Left lung (tissue), 10 donors: Measurements from ENCODE around the gene NKRF. TPM values are rescaled to one million over a fixed set of nuclear protein-coding genes. Genes with fewer than 3 reads are reported as not detected.
"Not testable (repeated sequence)": the region's sequence is repeated elsewhere in the genome, so short reads cannot be mapped to it uniquely, and the experiment has no call there.

Experiments used
- ATAC-seq: fragments of 200-7000 bp; cut with Tn5 transposase; one replicate; pipeline ENCODE4 v1.9.1; 2020; ENCODE audit warnings: moderate library complexity
- DNase-seq, 4 donors: peaks; one replicate each; pipeline ENCODE4 v3.0.0-alpha.2; 2013 to 2020
- H3K27ac ChIP-seq, 2 donors: fragments of 200-600 bp; sonication (generic) in 1 of 2; one replicate each; pipeline versions ENCODE4 v1.5.0 to v1.8.0; 2020 to 2021
- H3K27me3 ChIP-seq, 2 donors: fragments of 200-600 bp; sonication (generic) in 1 of 2; one replicate each; pipeline versions ENCODE4 v1.5.0 to v1.8.0; 2020 to 2021
- H3K36me3 ChIP-seq, 2 donors: fragments of 200-600 bp; sonication (generic) in 1 of 2; one replicate each; pipeline versions ENCODE4 v1.5.0 to v1.8.0; 2020 to 2021
- H3K4me1 ChIP-seq, 2 donors: fragments of 200-600 bp; one replicate each; pipeline ENCODE4 v1.8.0; 2021
- H3K4me3 ChIP-seq, 2 donors: fragments of 200-600 bp; sonication (generic) in 1 of 2; one replicate each; pipeline versions ENCODE4 v1.5.0 to v1.8.0; 2020 to 2021; ENCODE audit warnings: mild to moderate bottlenecking in 1 of 2
- H3K9me3 ChIP-seq, 2 donors: fragments of 200-600 bp; sonication (generic) in 1 of 2; one replicate each; pipeline versions ENCODE4 v1.5.0 to v1.8.0; 2020 to 2021
- intact Hi-C, 2 donors: fragments of 100-400 bp; cut with DNase I; formaldehyde crosslinking; loops; one replicate each; pipeline versions ENCODE4 v1.11.2 to v1.14.2; 2022
- polyA plus RNA-seq, 6 donors: library from polyadenylated mRNA; unstranded; fragments of 120-200 nt; gene quantifications; one replicate each; pipeline ENCODE4 v1.2.1, GENCODE V29; 2013; ENCODE audit not compliant: insufficient read length in 6 of 6
- total RNA-seq, 2 donors: library from RNA; stranded (reverse); fragmentation: NEBNext Ultra II Directional; extraction: Animal tissue kit (Norgen Biotek cat#: 25700); gene quantifications; one replicate each; pipeline ENCODE4 v1.2.1, GENCODE V29; 2021
- TF ChIP-seq, protein P1 (sequence below), 2 donors: fragments of 200-600 bp; sonication (generic) in 1 of 2; IDR thresholded peaks; one replicate each; pipeline versions ENCODE4 v1.5.0 to v1.8.0; 2021; ENCODE audit warnings: antibody characterized with exemption in 2 of 2
- donor health status: DM: no; HTN: yes; CAD: no.
- donor health status: DM: no; HTN: no; CAD: no.

Gene NKRF
- total and polyA plus RNA-seq, 8 donors, result 7.0 to 15.1 (median 12.4) TPM

DNA sequence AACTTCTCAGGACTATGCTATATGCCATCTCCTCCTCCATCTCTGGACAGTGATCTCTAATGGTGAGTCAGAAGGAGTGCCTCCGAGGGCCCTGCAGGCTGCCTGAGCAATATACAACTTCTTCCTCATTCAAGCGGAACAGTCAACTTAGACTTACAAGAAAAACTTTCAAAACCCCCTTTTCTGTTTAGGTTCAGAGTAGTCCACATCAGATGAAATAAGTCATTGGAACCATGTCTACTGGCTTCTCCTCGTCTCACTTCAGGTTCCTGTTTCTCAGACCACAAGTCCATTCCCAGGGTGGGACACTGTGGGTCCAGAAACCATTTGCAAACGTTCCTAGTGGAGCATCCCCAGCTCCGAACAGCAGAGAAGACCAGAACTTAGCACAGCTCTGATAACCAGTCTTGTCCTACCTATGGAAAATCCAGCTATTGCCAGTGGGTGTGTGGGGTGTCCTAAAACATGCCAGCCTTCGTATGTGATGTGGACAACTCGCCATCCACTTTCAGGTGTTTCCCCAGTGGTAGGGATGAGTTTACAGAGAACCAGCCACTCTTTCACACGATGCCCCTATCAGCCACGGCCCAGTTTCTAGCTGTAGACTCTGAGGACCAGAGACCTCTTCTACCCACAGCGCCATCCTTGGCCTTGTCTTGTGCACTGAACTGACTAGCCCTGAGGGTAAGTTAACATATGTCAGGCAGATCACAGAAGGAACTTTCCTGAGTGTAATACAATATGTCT, 32.7 kb upstream of the NKRF start:
- no peak for DNase-seq
- H3K27me3 ChIP-seq, result no peaks in the 10 kb centered on the region
- intact Hi-C loops, result no loop called here
- H3K36me3 ChIP-seq, result peaks cover 0 to 4% of the 10 kb centered on the region in 2 donors
- H3K4me3 ChIP-seq, result no peak overlapping the region
- H3K9me3 ChIP-seq, result no peaks in the 10 kb centered on the region
- ATAC-seq, result no peak
- no peaks in the 10 kb centered on the region for H3K4me1 ChIP-seq
- TF ChIP-seq, protein P1, sequence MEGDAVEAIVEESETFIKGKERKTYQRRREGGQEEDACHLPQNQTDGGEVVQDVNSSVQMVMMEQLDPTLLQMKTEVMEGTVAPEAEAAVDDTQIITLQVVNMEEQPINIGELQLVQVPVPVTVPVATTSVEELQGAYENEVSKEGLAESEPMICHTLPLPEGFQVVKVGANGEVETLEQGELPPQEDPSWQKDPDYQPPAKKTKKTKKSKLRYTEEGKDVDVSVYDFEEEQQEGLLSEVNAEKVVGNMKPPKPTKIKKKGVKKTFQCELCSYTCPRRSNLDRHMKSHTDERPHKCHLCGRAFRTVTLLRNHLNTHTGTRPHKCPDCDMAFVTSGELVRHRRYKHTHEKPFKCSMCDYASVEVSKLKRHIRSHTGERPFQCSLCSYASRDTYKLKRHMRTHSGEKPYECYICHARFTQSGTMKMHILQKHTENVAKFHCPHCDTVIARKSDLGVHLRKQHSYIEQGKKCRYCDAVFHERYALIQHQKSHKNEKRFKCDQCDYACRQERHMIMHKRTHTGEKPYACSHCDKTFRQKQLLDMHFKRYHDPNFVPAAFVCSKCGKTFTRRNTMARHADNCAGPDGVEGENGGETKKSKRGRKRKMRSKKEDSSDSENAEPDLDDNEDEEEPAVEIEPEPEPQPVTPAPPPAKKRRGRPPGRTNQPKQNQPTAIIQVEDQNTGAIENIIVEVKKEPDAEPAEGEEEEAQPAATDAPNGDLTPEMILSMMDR (IDR thresholded peaks at IDR 0.05), result no peak
- no peak overlapping the region for H3K27ac ChIP-seq

DNA sequence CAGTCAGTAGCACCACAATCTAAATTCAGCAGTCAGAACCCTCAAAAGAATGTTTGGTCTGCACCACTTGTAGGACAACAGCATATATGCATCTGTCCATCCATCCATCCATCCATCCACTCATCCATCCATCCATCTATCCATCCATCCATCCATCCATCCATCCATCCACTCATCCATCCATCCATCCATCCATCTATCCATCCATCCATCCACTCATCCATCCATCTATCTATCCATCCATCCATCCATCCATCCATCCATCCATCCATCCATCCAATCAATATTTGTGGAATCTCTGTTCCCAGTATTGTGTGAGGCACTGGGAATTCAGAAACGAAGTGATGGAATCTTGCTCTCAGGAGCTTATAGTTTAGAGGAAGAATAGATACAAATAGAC, 31.2 kb upstream of the NKRF start:
- intact Hi-C loops, H3K36me3 ChIP-seq, ATAC-seq, H3K4me3 ChIP-seq, H3K9me3 ChIP-seq, H3K27me3 ChIP-seq, H3K4me1 ChIP-seq, DNase-seq, H3K27ac ChIP-seq: not testable (repeated sequence)

DNA sequence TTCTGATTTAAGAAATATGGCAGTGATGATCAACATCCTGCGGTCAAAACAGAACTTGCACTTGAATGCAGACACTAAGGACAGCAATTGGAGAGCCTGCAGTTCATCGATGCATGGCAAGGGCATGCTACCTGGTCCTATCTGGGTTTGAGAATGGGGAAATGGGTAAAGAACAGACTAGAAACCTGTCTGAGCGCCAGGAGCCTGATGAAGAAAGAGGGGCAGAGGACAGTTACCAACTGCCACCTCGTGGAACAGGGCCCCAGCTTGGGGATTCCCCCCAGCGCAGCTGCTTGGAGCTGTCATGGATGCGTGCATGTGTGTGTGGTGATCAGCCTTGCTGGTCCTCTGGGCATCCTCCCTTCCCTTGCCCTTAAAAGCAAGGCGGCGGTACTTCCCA, 30.2 kb upstream of the NKRF start:
- intact Hi-C loops, result no loop called here
- Histone ChIP-seq H3K27me3 (no peaks in the 10 kb centered on the region), H3K9me3 (no peaks in the 10 kb centered on the region), H3K27ac (no peak overlapping the region), H3K36me3 (peaks cover 0 to 4% of the 10 kb centered on the region in 2 donors), H3K4me1 (no peaks in the 10 kb centered on the region), H3K4me3 (no peak overlapping the region)
- TF ChIP-seq, protein P1 (IDR thresholded peaks at IDR 0.05), result no peak
- ATAC-seq (no peak), DNase-seq (no peak)

DNA sequence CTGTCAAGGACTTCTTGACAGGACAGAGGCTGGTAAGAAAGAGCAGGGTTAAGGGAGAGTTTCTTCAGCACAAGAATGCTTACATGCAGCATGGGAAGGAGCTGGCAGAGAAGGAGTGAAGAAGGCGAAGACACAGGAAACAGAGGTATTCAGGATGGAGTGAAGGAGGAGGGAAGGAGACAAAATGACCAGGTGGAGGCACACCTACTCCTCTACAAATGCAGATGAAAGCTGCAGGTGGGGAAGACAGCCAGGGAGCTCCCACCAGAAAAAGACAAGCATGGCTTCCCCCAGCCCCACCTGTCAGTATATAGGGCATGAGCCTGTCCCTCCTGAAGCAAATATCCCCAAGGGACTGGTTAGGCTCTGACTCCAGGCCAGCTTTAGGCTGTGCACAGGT, 29.6 kb upstream of the NKRF start:
- Histone ChIP-seq H3K36me3 (peaks cover 0 to 4% of the 10 kb centered on the region in 2 donors), H3K4me1 (no peaks in the 10 kb centered on the region), H3K9me3 (no peaks in the 10 kb centered on the region), H3K27me3 (no peaks in the 10 kb centered on the region), H3K4me3 (no peak overlapping the region), H3K27ac (no peak overlapping the region)
- no peak for ATAC-seq
- DNase-seq, result no peak
- TF ChIP-seq, protein P1 (IDR thresholded peaks at IDR 0.05), result no peak
- intact Hi-C loops, result no loop called here

DNA sequence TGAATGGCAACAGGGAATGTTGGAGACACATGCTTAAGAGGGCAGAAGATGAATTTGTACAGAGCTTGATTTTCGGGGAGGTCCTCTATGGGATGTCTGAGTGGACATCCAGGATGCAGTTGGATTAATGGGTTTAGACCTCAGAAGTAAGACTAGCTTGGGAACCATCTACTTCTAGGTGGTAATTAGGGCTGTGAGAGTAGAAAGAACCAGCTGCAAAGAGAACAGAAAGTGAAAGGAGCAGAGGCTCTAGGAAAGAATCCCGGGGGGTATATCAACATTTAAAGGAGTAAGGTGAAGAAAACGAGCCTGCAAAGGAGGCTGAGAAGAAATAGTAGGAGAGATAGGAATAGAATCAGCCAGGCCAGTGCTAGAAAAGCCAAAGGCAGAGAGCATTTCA, 29.0 kb upstream of the NKRF start:
- DNase-seq, result no peak
- intact Hi-C loops, result no loop called here

More for the DNA sequence above, 29.0 kb upstream of the NKRF start:
- Histone ChIP-seq H3K4me1 (no peaks in the 10 kb centered on the region), H3K4me3 (no peak overlapping the region), H3K27ac (no peak overlapping the region), H3K9me3 (no peaks in the 10 kb centered on the region), H3K27me3 (no peaks in the 10 kb centered on the region), H3K36me3 (peaks cover 0 to 4% of the 10 kb centered on the region in 2 donors)
- TF ChIP-seq, protein P1 (IDR thresholded peaks at IDR 0.05), result no peak
- ATAC-seq, result no peak
